Measurements from ENCODE around the gene MYO1E. TPM values are rescaled to one million over a fixed set of nuclear protein-coding genes. Genes with fewer than 3 reads are reported as not detected.
"Not testable (repeated sequence)": the region's sequence is repeated elsewhere in the genome, so short reads cannot be mapped to it uniquely, and the experiment has no call there.

The MYO1E gene
- 145 TPM for polyA plus RNA-seq (ENCODE audit: insufficient read length)
- long read RNA-seq, donor 1, full-length matches to known transcripts, result 2 of 10 reads
- long read RNA-seq, donor 1, partial matches to known transcripts, result 8 of 10 reads
- long read RNA-seq, donor 1, other reads (novel, unspliced or antisense), result 0 of 10 reads
- long read RNA-seq, donor 2, full-length matches to known transcripts, result 2 of 2 reads
- long read RNA-seq, donor 2, partial matches to known transcripts, result 0 of 2 reads
- long read RNA-seq, donor 2, other reads (novel, unspliced or antisense), result 0 of 2 reads
- long read RNA-seq, donor 3, full-length matches to known transcripts, result 2 of 55 reads
- long read RNA-seq, donor 3, partial matches to known transcripts, result 53 of 55 reads
- long read RNA-seq, donor 3, other reads (novel, unspliced or antisense), result 0 of 55 reads
- long read RNA-seq, donor 4, partial matches to known transcripts, result 7 of 7 reads
- long read RNA-seq, donor 4, other reads (novel, unspliced or antisense), result 0 of 7 reads
- long read RNA-seq, donor 5, full-length matches to known transcripts, result 9 of 78 reads
- long read RNA-seq, donor 5, partial matches to known transcripts, result 69 of 78 reads
- long read RNA-seq, donor 5, other reads (novel, unspliced or antisense), result 0 of 78 reads
- long read RNA-seq, donor 6, result 0 reads
- long read RNA-seq, donor 7, full-length matches to known transcripts, result 2 of 2 reads
- long read RNA-seq, donor 7, partial matches to known transcripts, result 0 of 2 reads
- long read RNA-seq, donor 7, other reads (novel, unspliced or antisense), result 0 of 2 reads
- long read RNA-seq, donor 8, result 0 reads

GRCh38 chr15:59372352-59373211 is at the start of gene MYO1E:
Gene MYO1E (minus strand): TSS chr15:59372871. CDS start chr15:59372500, 371 bp downstream.
- peak; percentile 96 for DNase-seq

- no peak for DNase-seq
Observed at GRCh38 chr15:59420986-59421618, 48.4 kb upstream of the MYO1E start.

- DNase-seq, result no peak
Observed at GRCh38 chr15:59420108-59420507, 47.4 kb upstream of the MYO1E start.

- no peak for DNase-seq
Observed at GRCh38 chr15:59419170-59419569, 46.5 kb upstream of the MYO1E start.

- DNase-seq, result no peak
Observed at GRCh38 chr15:59416816-59417215, 44.1 kb upstream of the MYO1E start.

GRCh38 chr15:59413577-59413976 is 40.9 kb upstream of the MYO1E start:
- no peak for DNase-seq

GRCh38 chr15:59410391-59410896 is 37.8 kb upstream of the MYO1E start:
- DNase-seq, result peak; percentile 55

- no peak for DNase-seq
Observed at GRCh38 chr15:59407946-59408345, 35.3 kb upstream of the MYO1E start.

GRCh38 chr15:59406446-59406845 is 33.8 kb upstream of the MYO1E start:
- no peak for DNase-seq

GRCh38 chr15:59405079-59405478 is 32.4 kb upstream of the MYO1E start:
- DNase-seq, result no peak

- DNase-seq, result no peak
Observed at GRCh38 chr15:59401824-59402569, 29.3 kb upstream of the MYO1E start.

GRCh38 chr15:59401051-59401823 is 28.6 kb upstream of the MYO1E start:
- DNase-seq, result not testable (repeated sequence)

GRCh38 chr15:59400103-59400813 is 27.6 kb upstream of the MYO1E start:
- DNase-seq, result no peak

- no peak for DNase-seq
Observed at GRCh38 chr15:59399465-59400102, 26.9 kb upstream of the MYO1E start.

- no peak for DNase-seq
Observed at GRCh38 chr15:59398220-59398619, 25.5 kb upstream of the MYO1E start.

GRCh38 chr15:59396679-59397078 is 24.0 kb upstream of the MYO1E start:
- no peak for DNase-seq

- DNase-seq, result no peak
Observed at GRCh38 chr15:59396211-59396610, 23.5 kb upstream of the MYO1E start.

GRCh38 chr15:59394166-59394661 is 21.5 kb upstream of the MYO1E start:
- no peak for DNase-seq

- no peak for DNase-seq
Observed at GRCh38 chr15:59392299-59392698, 19.6 kb upstream of the MYO1E start.

All from left kidney (tissue), 8 donors.